SU-DHL-6 (cell line): Measurements from ENCODE around the gene GLUD1.
"Not testable (repeated sequence)": the region's sequence is repeated elsewhere in the genome, so short reads cannot be mapped to it uniquely, and the experiment has no call there.

ENCODE experiments used
- EZH2phosphoT487 ChIP-seq: fragments of 200-600 bp; sonication (generic), shearing (Covaris generic); conservative IDR thresholded peaks from 2 replicates; pipeline ENCODE4 v1.6.1; 2018; ENCODE audit warnings: mild to moderate bottlenecking, antibody characterized with exemption, low read length, moderate library complexity, mixed read lengths
- TF ChIP-seq, protein P1 (sequence below): fragments of 200-600 bp; sonication (generic); IDR thresholded peaks from one replicate; pipeline ENCODE4 v1.5.1; 2017; ENCODE audit warnings: antibody characterized with exemption, mild to moderate bottlenecking, low read length, moderate library complexity; ENCODE audit not compliant: insufficient read depth, poor library complexity, severe bottlenecking

DNA sequence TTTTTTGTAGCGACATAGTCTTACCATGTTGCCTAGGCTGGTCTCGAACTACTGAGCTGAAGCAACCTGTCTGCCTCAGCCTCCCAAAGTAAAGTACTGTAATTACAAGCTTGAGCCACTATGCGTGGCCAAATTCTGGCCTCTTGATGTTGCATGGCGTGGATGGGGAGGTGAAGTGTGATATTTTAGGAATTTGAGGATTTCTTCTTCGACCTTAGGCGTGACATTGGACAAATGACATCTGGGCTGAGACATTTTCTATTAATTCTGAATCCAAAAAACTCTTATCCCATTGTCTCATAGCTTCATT is 48.4 kb upstream of the GLUD1 start:
- TF ChIP-seq EZH2phosphoT487 = not testable (repeated sequence)
- TF ChIP-seq, protein P1, sequence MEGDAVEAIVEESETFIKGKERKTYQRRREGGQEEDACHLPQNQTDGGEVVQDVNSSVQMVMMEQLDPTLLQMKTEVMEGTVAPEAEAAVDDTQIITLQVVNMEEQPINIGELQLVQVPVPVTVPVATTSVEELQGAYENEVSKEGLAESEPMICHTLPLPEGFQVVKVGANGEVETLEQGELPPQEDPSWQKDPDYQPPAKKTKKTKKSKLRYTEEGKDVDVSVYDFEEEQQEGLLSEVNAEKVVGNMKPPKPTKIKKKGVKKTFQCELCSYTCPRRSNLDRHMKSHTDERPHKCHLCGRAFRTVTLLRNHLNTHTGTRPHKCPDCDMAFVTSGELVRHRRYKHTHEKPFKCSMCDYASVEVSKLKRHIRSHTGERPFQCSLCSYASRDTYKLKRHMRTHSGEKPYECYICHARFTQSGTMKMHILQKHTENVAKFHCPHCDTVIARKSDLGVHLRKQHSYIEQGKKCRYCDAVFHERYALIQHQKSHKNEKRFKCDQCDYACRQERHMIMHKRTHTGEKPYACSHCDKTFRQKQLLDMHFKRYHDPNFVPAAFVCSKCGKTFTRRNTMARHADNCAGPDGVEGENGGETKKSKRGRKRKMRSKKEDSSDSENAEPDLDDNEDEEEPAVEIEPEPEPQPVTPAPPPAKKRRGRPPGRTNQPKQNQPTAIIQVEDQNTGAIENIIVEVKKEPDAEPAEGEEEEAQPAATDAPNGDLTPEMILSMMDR = not testable (repeated sequence)
